A549 (cell line): ENCODE results near the gene CHRM5.

Experiments
- BHLHE40 ChIP-seq: IDR thresholded peaks from 2 replicates; pipeline ENCODE4 v1.6.1; 2012; ENCODE audit warnings: low read depth, low read length, inconsistent platforms
- CTCF ChIP-seq: fragments of >200 bp; sonication (Bioruptor Twin); formaldehyde crosslinking; IDR thresholded peaks from 3 replicates; pipeline ENCODE4 v1.5.1; 2016
- EP300 ChIP-seq, 2 experiments: fragments of >200 bp; sonication (Bioruptor Twin); formaldehyde crosslinking; IDR thresholded peaks; 2 replicates in 1 of 2; 3 replicates in 1 of 2; pipeline ENCODE4 v1.6.1; 2016 to 2017
- ESRRA ChIP-seq: fragments of 150-350 bp; IDR thresholded peaks from 2 replicates; pipeline ENCODE4 v1.6.1; 2014; ENCODE audit warnings: mild to moderate bottlenecking, low read length, borderline replicate concordance
- HOXA7 ChIP-seq: fragments of 250-450 bp; sonication (Bioruptor Pico); IDR thresholded peaks from 2 replicates; pipeline ENCODE4 v1.5.0; 2020; ENCODE audit warnings: mild to moderate bottlenecking, moderate library complexity
- JUN ChIP-seq, 2 experiments: fragments of >200 bp; sonication (Bioruptor Twin); formaldehyde crosslinking; IDR thresholded peaks; 2 replicates in 1 of 2; 3 replicates in 1 of 2; pipeline ENCODE4 v1.6.1; 2016 to 2017
- PHF8 ChIP-seq: fragments of 200-600 bp; sonication (generic); IDR thresholded peaks from 2 replicates; pipeline ENCODE4 v1.6.1; 2016; ENCODE audit warnings: low read depth, mild to moderate bottlenecking, antibody characterized with exemption, moderate library complexity, borderline replicate concordance
- RFX5 ChIP-seq: fragments of 450-650 bp; IDR thresholded peaks from 2 replicates; pipeline ENCODE4 v1.7.1; 2014; ENCODE audit warnings: antibody characterized with exemption, mild to moderate bottlenecking, moderate library complexity
- USF2 ChIP-seq: fragments of 450-650 bp; IDR thresholded peaks from 2 replicates; pipeline ENCODE4 v1.6.1; 2014; ENCODE audit warnings: antibody characterized with exemption

- no peak for TF ChIP-seq CTCF
- TF ChIP-seq RFX5, result no peak
- TF ChIP-seq BHLHE40, result no peak
- no peak for TF ChIP-seq ESRRA
- TF ChIP-seq USF2, result no peak
- no peak for TF ChIP-seq HOXA7 (CRISPR knock-in tag)
- no peak for TF ChIP-seq EP300 (IDR thresholded peaks at IDR 0.05)
- TF ChIP-seq JUN (IDR thresholded peaks at IDR 0.05), result no peak
- TF ChIP-seq PHF8, result no peak
Observed at GRCh38 chr15:34085746-34086145, 117.4 kb downstream of the CHRM5 start.
